ENCODE data around the gene STK32B. TPM values are rescaled to one million over a fixed set of nuclear protein-coding genes. Genes with fewer than 3 reads are reported as not detected.

Gene STK32B
- total and polyA plus RNA-seq, 2 donors (not counting 3 experiments of a cell fraction or from before 2014, with no cell fraction given) = 5.6 to 7.8 TPM

- H3K9ac ChIP-seq (replicated peaks; ENCODE audit: extremely low read depth, insufficient read depth, low read length) = no peak overlapping the region
- intact Hi-C loops (cut with micrococcal nuclease) = no loop called here
- no peaks in the 10 kb centered on the region for H4K20me1 ChIP-seq (replicated peaks; ENCODE audit: control insufficient read depth, extremely low read depth, insufficient read depth, low read length)
- no peaks in the 10 kb centered on the region for H3K27me3 ChIP-seq (ENCODE audit: control insufficient read depth in 2 of 2, insufficient read depth in 2 of 2, low read length in 2 of 2)
- no peak overlapping the region for H3K4me3 ChIP-seq (replicated peaks in 1 of 3; ENCODE audit: insufficient read depth in 1 of 3, low read depth in 1 of 3, low read length in 3 of 3)
- no peaks in the 10 kb centered on the region for H3K9me3 ChIP-seq (replicated peaks; ENCODE audit: control insufficient read depth, insufficient read depth, low read length)
- no peak overlapping the region for H2AFZ ChIP-seq (ENCODE audit: low read depth, low read length)
- no peak for FAIRE-seq
- dilution Hi-C loops (cut with MboI; ENCODE audit: extremely low pct_ligation_motif_present, low sequenced_read_pairs) = no loop called here
- BruUV-seq (replicated peaks) = no TSS peak
- H3K79me2 ChIP-seq (ENCODE audit: control insufficient read depth, insufficient read depth, low read length) = no peaks in the 10 kb centered on the region
- no peak overlapping the region for H3K4me2 ChIP-seq (ENCODE audit: insufficient read depth, low read length)
- no peak for TF ChIP-seq MAX (IDR thresholded peaks at IDR 0.05; ENCODE audit: insufficient read depth, insufficient read length)
- no peak for TF ChIP-seq JUN (IDR thresholded peaks at IDR 0.05; ENCODE audit: borderline replicate concordance, insufficient read depth, insufficient read length, low read depth)
- TF ChIP-seq POLR2A (IDR thresholded peaks at IDR 0.05; ENCODE audit: low read depth, low read length) = no peak
- TF ChIP-seq, protein P1, sequence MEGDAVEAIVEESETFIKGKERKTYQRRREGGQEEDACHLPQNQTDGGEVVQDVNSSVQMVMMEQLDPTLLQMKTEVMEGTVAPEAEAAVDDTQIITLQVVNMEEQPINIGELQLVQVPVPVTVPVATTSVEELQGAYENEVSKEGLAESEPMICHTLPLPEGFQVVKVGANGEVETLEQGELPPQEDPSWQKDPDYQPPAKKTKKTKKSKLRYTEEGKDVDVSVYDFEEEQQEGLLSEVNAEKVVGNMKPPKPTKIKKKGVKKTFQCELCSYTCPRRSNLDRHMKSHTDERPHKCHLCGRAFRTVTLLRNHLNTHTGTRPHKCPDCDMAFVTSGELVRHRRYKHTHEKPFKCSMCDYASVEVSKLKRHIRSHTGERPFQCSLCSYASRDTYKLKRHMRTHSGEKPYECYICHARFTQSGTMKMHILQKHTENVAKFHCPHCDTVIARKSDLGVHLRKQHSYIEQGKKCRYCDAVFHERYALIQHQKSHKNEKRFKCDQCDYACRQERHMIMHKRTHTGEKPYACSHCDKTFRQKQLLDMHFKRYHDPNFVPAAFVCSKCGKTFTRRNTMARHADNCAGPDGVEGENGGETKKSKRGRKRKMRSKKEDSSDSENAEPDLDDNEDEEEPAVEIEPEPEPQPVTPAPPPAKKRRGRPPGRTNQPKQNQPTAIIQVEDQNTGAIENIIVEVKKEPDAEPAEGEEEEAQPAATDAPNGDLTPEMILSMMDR (IDR thresholded peaks at IDR 0.05; ENCODE audit: extremely low read depth in 1 of 2, insufficient read depth in 1 of 2, low read depth in 1 of 2, low read length in 2 of 2) = no peak
- TF ChIP-seq FOS (IDR thresholded peaks at IDR 0.05; ENCODE audit: borderline replicate concordance, insufficient read depth, low read length) = no peak
- no peak for TF ChIP-seq GATA2 (IDR thresholded peaks at IDR 0.05; ENCODE audit: insufficient read depth, insufficient read length, low read depth, low read length)
- no peak for TF ChIP-seq POLR2AphosphoS5 (IDR thresholded peaks at IDR 0.05; ENCODE audit: insufficient read depth, low read depth, low read length)
- TF ChIP-seq EZH2 (IDR thresholded peaks at IDR 0.05; ENCODE audit: borderline replicate concordance, low read depth, low read length, severe bottlenecking) = no peak
- no peaks in the 10 kb centered on the region for H3K4me1 ChIP-seq (ENCODE audit: control insufficient read depth, extremely low read depth, insufficient read depth, low read length)
- H3K36me3 ChIP-seq (ENCODE audit: control insufficient read depth in 2 of 2, extremely low read depth in 1 of 2, insufficient read depth in 2 of 2, low read length in 2 of 2) = no peaks in the 10 kb centered on the region
- no peak for DNase-seq (ENCODE audit: low read depth, low spot score)
- ChIA-PET POLR2A (no interaction called here), CTCF (interaction anchor here (1.0 kb wide), 1 partner anchor 11 kb away, joined by 5 read pairs; no protein-coding TSS in a partner anchor)
- H3K27ac ChIP-seq (ENCODE audit: insufficient read depth, low read depth, low read length) = no peak overlapping the region
- no peaks in the 10 kb centered on the region for H3K9me1 ChIP-seq (replicated peaks; ENCODE audit: control insufficient read depth, extremely low read depth, insufficient read depth, low read length)
These were observed 161.2 kb downstream of the STK32B start for GRCh38 chr4:5212255-5213013.

Data from endothelial cell of umbilical vein (primary cell).